ENCODE measurements around the gene ARHGEF39.

Gene ARHGEF39

DNA sequence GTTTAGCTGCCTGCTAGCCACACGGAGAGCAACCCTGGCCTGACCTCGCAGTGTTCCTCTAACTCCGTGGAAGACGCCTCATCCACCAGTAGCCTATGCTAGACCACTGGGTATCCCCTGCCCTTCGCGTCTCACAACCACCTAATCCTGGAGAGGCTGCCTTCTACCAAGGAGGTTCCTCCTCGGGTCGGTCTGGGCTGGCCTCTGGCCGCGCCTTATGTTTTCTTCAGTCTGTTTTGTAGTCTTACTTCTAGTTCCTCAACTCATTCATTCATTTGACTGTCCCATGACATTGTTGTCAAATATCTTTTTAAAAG, 26.3 kb upstream of the ARHGEF39 start:
- no peak for DNase-seq (ENCODE audit: low spot score)

DNA sequence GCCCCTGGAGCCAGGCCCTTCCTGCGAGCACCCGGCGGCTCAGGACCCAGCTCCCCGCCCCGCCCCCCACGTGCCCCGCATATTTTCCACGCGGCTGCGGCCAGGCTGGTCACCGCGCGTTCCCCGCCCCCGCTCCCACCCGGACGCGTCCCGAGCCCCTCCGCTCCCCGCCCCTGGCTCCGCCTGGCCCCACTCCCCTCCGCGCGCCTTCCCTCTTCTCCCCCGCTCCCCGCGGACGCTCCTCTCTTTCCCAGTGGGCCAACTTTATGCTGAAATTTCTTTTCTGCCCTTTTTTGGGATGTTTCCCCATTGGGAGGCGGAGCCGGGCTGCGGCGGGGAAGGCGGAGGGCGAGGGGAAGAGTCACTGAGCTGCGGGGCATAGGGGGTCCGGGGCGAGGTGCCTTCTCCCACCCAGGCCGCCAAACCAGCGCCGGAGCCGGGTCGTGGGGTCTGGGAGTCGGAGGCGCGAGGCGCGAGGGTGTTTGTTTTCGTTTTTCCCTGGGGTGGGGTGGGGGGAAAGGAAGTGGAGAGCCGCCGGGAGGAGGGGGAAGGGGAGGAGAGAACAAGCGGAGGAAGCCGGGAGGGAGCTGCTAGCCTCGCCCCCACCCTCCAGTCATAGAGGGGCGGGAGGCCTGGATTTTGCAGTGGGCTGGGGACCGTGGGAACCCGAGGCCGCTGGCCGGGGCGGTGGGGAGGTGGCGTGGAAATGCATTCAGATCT, 25.8 kb upstream of the ARHGEF39 start:
- DNase-seq (ENCODE audit: low spot score): peak; percentile 11

DNA sequence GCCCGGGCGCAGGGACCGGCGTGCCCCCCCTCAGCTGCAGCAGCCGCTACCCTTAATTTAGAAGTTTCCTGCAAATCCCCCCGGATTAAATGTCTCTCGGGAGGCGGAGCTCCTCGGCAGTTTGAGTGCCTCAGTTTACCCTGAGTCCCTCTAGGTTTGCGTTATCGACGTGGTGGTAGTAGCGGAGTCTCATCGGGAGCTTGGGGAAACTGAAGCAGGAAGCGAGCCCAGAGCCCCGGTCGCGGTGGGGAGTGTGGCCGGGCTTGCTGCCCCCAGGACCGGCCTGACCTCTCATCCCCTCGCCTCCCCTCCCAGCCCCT, 25.3 kb upstream of the ARHGEF39 start:
- DNase-seq (ENCODE audit: low spot score): no peak

DNA sequence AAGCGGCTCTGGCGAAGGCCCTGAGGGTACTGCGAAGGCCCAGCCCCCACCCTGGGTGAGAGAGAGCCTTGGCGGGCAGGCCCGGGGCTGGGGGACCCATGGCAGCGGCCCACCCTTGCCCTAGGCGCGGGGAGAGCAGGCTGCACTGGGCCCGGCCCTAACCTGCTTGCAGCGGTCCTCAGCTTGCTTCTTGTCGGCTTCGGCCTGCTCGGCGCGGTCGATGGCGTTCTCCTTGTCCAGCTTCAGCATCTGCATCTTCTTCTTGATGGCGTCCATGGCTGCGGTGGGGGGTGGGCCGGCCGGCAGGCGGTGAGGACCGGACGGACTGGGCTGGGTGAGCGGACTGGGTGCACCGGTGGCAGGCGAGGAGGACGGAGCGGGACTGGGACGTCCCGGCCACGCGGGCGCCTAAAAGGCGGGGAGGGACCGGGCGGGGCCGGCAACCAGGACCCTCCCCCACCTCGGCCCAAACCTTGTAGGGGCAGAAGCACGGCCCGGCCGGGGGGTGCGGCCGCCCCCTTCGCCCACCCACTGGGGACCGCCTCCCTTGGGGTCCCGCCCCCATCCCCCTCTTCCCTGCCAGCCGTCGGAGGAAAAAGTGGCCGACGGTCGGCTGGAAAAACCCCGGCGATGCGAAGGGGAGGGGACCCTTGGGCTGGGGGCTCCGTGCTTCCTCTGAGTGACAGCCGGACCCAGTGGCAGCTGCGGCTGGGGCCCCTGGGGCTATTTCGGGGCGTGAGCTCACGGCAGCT, 24.7 kb upstream of the ARHGEF39 start, which contains the start of gene TPM2:
TPM2 (minus strand) TSS at position 384 of the 752 bp plus-strand sequence; CDS start at position 276, 108 bp downstream.
- DNase-seq (ENCODE audit: low spot score): no peak

DNA sequence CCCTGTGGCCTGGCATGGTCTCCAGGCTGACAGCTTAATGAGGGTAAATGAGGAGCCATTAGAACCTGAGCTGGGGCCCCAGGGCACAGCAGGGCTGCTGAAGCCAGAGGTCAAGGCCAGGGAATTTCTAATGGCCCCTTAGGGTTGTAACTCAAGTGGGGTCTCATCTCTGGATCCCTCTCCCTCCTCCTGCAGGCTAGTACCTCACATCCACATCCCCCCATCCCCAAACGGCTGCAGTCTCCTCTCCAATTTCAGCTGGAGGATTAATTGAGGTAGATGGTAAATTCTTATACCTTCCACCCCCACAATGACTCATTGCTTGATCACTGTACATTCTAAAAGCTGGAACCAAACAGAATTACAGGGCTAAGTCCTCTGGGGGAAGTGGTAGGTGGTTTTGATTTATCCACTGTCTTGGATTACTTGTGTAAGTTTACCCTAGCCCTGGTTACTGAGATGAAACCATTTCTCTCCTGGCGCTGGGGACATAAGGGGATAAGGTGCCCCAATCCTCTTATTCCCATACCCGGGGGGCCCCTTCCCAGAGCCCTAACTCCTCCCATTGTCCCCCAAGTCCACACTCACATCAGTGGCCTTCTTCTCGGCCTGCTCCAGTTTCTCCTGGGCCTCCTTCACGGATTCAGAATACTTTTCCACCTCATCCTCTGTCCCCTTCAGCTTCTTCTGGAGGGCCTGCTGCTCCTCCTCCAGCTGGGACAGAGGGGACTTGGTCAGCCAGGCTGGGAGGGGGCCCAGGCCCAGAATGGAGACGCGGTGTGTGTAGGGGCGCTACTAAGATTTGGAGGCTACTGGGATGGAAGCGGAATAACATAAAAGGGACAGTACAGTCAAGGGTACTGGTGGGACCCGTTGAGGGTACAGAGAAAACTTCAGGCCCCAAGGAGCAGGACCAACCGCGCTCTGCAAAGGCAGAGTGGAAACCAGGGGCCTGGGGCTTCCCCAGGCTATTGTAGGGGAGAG, 23.9 kb upstream of the ARHGEF39 start:
- no peak for DNase-seq (ENCODE audit: low spot score)

DNA sequence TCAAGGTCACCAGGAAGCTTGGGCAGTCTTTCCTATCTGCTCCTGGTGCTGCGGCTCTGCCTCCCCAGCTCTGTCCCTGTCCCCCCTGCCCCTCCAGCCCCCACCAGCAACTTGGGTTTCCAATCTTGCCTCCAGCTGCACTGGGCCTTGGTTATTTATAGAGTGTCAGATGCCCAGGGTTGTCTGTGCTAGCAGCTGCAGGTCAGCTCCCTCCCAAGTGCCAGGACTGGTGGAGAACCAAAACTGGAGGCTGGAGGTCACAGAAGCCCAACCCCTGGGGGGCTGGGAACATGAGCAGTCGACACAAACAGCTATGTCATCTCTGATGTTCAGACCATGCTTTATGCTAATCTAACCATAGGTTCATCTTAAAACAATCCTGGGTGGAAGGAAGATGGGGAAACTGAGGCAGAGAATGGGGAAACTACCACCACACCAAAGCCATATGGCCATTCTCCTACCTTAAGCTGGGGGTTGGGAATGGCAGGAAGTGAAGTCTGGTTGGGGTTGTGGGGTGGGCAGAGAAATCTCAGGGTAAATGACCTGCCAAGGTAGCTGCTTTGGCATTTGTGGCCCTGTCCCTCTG, 23.1 kb upstream of the ARHGEF39 start:
- no peak for DNase-seq (ENCODE audit: low spot score)

DNA sequence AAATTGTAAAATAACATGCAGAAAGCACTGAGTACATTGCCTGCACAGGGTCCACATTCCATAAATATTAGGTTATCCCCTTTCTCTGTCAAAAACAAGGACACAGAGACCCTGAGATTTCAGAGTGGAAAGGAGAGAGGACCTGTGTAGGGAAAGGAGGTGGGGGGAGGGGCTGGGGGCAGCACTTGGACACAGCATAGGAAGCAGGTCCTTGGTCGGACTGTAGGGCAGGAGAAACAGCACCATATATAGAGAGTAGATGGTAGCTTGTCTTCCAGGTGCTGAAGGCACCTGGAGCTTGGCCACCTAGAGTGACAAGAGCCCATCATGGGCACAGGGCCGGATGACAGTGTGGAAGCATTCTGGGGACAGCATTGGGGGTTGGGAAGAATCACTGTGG, 22.3 kb upstream of the ARHGEF39 start:
- DNase-seq (ENCODE audit: low spot score): no peak

DNA sequence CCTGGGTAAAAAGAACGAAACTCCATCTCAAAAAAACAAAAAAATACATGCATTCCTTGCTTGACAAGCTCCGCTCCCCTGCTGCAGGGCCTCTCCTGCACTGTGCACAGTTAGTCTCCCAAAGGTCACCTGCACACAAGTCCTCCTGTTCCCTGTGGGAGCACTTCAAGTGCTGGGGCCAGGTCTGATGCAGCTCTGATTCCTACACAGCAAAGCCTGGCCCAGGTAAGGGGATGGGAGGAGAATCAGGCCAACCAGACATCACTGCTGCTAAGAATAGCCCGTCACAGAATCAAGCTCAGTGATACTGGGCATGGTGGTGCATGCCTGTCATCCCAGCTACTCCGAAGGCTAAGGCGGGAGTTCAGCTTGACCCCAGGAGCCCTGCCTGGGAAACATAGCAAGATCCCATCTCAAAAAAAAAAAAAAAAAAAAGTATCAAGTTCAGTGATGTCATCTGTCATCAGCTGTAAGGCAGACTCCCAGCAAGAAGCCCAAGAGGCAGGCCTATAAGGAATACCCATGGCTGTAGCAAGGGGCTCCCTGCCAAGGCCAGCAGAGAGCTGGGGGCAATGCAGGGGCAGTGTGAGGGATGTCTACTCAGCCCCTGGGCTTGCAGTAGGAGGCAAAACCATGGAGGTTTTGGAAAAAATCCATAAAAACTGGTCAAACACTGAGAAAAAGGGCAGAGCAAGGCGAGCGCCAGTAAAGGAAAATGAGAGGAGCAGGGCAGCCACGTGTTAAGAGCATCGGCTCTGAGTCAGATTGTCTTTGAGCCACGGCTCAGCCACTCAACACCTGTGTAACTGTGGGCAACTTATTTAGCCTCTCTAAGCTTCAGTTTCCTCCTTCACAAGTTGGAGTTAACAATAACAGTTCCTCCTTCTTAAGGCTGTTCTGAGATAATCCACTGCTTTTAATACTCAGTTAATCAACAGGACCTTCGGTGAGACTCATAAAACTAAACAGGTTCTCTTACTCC, 21.5 kb upstream of the ARHGEF39 start:
- no peak for DNase-seq (ENCODE audit: low spot score)

DNA sequence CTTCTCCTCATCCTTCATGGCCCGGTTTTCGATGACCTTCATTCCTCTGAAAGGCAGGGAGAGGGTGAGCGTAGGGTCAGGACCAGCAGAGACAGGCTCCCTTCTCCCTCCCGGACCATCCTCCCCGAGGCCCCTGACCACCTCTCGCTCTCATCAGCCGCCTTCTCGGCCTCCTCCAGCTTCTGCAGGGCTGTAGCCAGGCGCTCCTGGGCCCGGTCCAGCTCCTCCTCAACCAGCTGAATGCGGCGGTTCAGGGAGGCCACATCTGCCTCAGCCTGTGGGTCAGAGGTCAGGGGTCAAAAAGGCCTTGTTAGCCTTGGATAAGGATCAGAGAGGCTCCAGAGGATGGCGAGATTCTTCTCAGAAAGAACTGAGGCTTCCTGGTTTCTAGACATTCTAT, 20.5 kb upstream of the ARHGEF39 start:
- DNase-seq (ENCODE audit: low spot score): no peak

DNA sequence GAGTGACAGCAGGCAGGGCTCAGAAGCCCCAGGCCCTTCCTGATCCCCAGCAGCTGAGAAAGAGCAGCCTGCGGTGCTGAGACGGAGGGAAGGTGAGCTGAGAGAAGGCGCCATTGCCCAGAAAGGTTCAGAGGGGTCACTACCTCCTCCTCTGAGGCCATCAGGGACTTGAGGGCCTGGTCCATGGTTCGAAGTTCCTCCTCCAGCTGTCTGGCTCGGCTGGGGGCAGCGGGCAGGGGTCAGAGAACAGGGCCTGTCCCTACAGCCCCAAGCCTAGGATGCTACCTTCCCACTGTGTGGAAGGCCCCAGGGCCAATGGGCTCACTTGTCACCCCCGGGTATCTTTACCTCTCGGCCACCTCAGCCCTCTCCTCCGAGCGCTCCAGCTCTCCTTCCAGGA, 19.9 kb upstream of the ARHGEF39 start:
- DNase-seq (ENCODE audit: low spot score): no peak

DNA sequence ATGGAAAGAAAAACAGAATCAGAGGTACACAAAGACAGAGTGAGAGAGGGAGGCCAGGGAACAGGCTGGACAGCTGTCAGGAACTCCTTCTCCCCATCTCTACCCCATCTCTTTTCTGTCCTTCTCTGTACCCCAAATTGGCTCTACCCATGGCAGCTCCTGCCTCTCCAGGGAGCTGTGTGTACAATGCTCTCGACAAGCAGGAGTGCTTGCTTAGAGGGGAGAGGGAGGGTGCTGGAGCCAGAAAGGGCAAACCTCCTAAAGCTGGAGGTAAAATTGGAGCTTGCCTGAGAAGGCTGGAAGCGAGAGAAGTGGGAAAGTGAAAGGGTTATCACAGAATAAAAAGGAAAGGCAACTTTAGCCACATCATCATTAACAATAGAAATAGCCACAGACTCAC, 18.3 kb upstream of the ARHGEF39 start:
- no peak for DNase-seq (ENCODE audit: low spot score)

DNA sequence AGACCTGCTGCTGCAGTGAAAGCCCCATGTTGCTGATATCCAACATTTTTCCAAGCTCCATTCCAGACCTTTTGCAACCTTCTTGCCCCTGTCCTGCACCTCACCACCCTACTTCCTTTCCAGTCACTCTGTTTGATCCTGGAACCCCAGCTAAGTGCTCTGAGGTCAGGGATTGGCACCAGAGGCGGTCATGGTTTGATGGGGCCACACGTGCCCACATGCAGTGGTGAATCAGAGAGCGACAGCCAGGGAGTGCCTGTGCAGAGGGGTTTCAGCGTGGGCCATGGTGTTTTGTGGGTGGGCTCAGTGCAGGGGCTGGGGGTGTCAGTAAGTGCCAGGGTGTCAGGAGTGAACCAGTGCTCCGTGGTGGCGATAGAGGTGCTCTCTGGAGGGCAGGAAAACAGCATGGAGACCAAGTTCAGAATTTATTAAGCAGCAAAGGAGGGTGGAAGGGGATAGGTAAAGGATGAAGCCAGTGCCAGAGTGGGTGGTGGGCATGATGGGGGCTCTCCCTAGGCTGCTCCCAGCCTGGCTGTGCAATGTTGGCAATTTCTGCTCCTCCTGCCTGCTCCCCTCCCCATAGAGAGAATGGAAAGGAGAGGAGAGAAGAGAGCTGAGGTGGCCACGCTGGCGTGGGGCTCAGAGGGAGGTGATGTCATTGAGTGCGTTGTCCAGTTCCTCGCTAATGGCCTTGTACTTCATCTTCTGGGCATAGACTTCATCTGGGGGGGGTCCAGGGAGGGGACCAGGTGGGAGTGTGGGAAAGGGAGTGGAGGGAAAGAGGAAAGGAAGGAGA, 17.7 kb upstream of the ARHGEF39 start:
- DNase-seq (ENCODE audit: low spot score): no peak

DNA sequence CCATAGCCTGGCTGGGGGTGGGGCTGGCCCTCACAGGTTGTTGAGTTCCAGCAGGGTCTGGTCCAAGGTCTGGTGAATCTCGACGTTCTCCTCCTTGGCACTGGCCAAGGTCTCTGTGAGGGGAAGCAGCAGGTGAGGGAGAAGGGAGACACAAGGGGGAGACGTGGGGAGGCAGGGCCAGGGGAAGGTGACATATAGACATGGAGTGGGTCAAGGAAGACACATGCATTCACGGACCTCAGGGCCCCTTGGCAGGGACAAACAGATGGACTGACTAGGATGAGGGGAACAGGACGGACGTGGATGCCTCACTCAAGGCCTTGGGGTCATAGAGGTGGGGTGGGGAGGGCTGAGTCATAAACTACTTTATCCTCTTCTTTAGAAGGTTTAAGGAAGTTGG, 17.1 kb upstream of the ARHGEF39 start:
- no peak for DNase-seq (ENCODE audit: low spot score)

DNA sequence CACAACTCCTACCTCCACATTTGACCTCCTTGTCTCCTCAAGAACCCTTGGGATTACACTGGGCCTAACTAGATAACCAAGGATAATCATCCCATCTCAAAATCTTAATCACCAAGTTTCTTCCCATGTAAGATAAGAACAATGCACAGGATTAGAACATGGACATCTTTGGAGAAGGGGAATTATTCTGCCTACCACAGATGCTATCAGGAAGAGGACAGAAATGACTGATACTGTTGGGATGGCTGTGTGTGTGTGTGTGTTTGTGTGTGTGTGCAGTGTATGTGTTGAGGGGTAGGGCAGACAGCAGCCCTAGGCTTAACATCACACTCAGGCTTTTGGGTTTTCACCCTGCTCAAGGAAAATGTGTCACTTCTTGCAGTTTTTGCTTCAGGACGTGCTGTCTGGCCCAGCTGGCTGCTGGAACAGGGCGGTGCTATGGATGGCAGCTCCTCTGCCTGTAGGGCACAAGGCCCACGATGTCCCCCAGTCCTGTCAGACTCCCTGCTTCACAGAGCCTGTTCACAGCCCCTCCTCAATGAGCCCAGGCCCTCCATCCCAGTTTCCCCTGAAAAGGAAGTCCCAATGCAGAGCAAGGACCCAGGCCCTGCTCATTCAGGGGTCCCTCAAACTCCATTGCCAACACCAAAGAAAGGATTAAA, 16.5 kb upstream of the ARHGEF39 start:
- no peak for DNase-seq (ENCODE audit: low spot score)

DNA sequence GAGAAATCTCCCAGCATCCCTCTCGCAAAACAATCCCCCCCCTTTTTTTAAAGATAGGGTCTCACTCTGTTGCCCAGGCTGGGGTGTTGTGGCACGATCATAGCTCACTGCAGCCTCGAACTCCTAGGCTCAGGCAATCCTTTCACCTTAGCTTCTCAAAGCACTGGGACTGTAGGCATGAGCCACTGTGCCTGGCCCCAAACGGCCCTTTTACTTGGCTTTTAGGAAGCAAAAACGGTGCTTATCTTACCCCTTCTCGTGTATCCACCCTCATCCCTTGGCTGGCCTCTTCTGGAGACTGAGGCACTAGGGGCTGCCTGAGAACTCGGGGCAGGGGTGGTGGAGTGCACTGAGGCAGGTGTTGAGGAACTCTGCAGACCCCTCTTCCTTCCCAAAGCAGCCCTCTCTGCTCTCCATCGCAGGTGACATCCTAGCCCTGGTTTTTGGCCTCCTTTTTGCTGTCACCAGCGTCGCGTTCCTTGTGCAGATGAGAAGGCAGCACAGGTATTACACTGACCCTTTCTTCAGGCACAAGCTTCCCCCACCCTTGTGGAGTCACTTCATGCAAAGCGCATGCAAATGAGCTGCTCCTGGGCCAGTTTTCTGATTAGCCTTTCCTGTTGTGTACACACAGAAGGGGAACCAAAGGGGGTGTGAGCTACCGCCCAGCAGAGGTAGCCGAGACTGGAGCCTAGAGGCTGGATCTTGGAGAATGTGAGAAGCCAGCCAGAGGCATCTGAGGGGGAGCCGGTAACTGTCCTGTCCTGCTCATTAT, 15.5 kb upstream of the ARHGEF39 start:
- DNase-seq (ENCODE audit: low spot score): no peak

DNA sequence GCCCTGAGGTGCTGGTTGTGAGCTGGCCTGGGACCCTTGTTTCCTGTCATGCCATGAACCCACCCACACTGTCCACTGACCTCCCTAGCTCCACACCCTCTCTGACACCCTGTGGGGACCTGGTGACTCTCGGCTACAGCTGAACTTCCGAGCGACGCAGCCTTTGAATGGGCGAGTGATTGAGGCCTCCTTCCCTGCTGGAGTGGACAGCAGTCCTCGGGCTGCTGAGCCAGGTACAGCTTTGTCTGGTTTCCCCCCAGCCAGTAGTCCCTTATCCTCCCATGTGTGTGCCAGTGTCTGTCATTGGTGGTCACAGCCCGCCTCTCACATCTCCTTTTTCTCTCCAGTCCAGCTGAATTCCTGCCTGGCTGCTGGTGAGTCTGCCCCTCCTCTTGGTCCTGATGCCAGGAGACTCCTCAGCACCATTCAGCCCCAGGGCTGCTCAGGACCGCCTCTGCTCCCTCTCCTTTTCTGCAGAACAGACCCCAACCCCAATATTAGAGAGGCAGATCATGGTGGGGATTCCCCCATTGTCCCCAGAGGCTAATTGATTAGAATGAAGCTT, 14.9 kb upstream of the ARHGEF39 start:
- DNase-seq (ENCODE audit: low spot score): no peak

DNA sequence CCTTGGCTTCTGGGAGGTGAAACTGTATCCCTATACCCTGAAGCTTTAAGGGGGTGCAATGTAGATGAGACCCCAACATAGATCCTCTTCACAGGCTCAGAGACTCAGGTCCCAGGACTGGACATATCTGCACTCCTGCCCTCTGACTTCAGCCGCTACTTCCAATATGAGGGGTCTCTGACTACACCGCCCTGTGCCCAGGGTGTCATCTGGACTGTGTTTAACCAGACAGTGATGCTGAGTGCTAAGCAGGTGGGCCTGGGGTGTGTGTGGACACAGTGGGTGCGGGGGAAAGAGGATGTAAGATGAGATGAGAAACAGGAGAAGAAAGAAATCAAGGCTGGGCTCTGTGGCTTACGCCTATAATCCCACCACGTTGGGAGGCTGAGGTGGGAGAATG, 14.1 kb upstream of the ARHGEF39 start:
- no peak for DNase-seq (ENCODE audit: low spot score)

DNA sequence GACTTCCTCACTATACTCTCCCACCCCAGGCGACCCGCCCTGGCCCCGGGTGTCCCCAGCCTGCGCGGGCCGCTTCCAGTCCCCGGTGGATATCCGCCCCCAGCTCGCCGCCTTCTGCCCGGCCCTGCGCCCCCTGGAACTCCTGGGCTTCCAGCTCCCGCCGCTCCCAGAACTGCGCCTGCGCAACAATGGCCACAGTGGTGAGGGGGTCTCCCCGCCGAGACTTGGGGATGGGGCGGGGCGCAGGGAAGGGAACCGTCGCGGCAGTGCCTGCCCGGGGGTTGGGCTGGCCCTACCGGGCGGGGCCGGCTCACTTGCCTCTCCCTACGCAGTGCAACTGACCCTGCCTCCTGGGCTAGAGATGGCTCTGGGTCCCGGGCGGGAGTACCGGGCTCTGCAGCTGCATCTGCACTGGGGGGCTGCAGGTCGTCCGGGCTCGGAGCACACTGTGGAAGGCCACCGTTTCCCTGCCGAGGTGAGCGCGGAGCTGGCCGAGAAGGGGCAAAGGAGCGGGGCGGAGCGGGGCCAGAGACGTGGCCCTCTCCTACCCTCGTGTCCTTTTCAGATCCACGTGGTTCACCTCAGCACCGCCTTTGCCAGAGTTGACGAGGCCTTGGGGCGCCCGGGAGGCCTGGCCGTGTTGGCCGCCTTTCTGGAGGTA, 10.9 kb upstream of the ARHGEF39 start:
- no peak for DNase-seq (ENCODE audit: low spot score)

Measured in LoVo (cell line).